C4-2B (cell line): ENCODE data around the gene MED12L.

Experiments
- CTCF ChIP-seq: fragments of 450-650 bp; conservative IDR thresholded peaks from 2 replicates; pipeline ENCODE4 v1.5.1; 2017; ENCODE audit warnings: mild to moderate bottlenecking
- ZFX ChIP-seq: fragments of 450-650 bp; IDR thresholded peaks from 2 replicates; pipeline ENCODE4 v1.6.1; 2017

- no peak for TF ChIP-seq CTCF
- TF ChIP-seq ZFX, result no peak
These were observed 111.8 kb downstream of the MED12L start for GRCh38 chr3:151197228-151197627.
